NCI-H2171 (cell line): Measurements from ENCODE around the gene PSMC1.

ENCODE experiments used
- DNase-seq: peaks from one replicate; lab custom pipeline; 2025; lab: John Stamatoyannopoulos, UW

PSMC1 gene

DNA sequence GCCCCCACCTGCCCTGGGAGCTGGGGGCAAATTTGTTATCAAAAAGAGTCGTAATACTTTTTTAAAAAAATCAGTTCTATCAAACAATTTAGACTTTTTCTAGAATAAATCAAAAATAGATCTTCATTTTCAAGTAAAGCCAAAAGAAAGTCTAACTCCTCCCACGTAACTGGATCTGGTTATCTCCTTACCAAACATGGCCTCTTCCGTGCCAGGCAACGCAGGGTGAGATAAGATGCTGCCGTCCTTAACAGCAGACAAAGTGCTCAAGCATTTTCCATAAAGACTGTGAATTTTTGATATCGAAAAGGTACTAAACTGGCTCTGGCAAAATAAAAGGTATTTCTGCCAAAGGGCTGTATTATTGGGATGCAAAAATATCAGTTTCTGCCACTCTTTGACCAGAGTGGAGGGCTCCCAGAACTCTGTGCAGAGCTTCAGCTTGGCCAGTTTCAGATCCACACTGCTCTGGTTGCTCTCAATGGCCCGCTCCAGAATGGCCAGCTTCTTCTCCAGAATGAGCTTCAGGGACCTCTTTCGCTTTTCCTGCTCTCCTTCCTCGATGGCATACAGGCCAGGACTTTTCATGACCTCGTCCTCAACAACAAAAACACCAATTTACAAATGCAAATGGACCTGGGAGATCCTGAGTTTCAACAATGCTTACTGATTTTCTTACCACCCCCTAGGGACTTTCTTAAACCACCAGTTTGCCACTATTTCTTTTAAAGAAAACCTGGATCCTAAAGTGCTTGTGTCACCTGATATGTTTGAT lies 46.4 kb downstream of the PSMC1 start:
- no peak for DNase-seq

DNA sequence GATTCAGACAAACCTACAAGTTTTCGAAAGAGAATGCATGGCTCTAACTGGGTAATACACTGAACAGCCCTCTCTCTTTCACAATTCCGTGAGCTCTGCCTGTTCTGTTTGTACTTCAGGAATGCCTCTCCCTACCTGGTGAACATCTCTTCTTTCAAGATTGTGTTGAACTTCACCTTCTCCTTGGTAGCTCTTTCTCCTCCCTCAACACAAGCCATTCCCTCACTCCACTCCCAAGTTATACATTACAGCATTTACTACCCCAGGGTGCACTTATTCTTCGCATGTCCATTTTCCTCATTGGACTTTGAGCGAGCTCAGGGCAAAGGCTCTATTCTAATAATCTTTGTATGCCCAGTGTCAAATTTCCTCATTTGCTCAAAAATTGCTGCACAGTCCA lies 47.1 kb downstream of the PSMC1 start:
- no peak for DNase-seq

DNA sequence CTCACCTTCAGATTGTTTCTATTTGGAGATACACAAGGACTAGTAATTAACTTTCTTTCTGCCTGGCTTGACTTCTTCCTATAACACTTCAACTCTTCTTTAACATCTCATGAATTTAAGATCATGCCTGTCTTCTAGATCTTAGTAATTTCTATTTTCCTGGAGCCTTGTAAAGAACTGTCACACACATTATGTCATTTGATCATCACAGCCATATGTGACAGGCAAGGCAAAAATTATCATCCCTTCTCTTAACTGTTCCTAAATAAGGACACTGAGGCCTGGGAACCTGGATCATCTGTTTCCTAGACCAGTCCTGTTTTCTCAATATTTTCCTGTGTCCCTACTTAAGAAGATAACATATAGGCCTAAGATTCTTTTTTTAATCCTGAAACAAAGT lies 48.1 kb downstream of the PSMC1 start:
- no peak for DNase-seq

GRCh38 chr14:90305176-90305601 lies 48.8 kb downstream of the PSMC1 start:
- DNase-seq = no peak

DNA sequence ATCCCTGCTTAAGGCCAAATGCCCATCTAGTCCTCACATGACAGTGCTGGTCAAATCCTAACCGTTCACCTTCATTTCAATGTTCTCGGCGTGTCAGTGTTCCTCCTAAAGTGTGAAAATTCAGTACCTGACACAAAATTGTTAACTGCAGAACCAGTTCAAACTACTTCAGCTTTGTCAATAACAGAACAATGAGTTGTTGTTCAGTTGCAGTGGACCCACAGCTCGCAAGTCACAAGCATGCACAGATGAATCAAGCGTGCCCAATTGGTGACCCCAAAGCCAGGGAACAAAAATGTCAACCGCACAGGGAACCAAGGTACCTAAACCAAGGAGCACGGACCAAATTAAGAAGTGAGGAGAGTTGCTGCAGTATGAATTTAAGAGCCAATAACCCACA lies 52.2 kb downstream of the PSMC1 start:
- DNase-seq = no peak

GRCh38 chr14:90317286-90317685 lies 60.9 kb downstream of the PSMC1 start:
- no peak for DNase-seq

DNA sequence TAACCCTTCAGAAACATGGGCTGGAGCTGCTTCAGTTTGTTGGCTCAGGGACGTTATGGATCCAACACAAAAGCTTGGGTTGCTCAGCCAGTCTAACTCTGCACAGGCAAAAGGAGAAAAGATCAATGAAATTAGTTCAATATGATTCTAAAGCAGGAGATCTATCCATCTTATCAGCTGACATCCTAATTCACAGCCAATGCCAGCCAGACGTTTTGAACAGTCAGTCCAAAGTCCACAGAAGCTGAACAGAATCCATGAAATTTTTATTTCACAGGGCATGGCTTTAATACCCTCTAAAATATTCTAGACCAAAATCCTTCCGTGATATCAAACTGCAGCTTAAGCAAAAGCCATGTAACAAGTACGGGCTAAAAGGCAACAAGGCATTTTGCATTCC lies 61.7 kb downstream of the PSMC1 start:
- DNase-seq = no peak

DNA sequence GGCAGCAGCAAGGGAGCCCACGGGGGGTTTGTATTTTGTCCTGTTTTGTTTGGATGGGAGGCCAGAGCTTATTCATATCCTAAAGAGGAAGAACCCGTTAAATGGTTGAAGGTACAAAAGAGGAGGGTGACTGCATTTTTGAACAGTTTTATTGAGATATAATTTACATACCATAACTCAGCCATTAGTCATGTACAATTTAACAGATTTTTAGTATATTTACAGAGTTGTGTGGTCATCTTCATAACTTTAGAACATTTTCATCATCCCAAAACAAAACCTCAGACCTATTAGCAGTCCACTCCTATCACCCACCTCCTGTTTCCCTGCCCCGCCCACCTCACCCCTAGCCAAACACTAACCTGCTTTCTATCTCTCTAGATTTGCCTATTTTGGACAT lies 62.8 kb downstream of the PSMC1 start:
- DNase-seq = no peak

DNA sequence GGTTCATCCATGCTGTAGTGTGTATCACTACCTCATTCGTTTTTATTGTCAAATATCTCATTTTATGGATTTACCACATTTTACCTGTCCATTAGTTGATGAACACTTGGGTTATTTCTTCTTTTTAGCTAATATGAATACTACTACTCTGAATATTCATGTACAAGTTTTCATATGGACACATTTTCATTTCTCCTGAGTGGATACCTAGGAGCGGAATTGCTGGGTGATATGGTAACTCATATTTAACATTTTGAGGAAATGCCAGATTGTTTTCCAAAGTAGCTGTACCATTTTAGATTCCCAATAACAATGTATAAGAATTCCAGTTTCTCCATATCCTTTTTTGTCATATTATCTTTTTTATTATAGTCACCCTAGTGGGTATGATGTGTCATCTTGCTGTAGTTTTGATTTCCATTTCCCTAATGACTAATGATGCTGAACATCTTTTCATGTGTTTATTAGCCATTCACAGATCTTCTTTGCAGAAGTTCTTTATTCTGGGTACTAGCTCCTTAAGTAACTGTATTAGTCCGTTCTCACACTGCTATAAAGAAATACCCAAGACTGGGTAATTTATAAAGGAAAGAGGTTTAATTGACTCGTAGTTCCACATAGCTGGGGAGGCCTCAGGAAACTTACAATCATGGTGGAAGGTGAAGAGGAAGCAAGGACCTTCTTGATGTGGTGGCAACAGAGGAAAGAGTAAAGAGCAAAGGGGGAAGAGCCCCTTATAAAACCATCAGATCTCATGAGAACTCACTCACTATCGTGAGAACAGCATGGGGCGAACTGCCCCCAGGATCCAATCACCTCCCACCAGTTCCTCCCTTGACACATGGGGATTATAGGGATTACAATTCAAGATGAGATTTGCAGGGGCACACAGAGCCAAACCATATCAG lies 63.5 kb downstream of the PSMC1 start:
- no peak for DNase-seq

- no peak for DNase-seq
Observed at GRCh38 chr14:90321891-90322290, 65.5 kb downstream of the PSMC1 start.
